ENCODE results near the gene FHIT. TPM values are rescaled to one million over a fixed set of nuclear protein-coding genes. Genes with fewer than 3 reads are reported as not detected.

Gene FHIT
- total RNA-seq, 1 donor from 2014 or later, result 11.7 TPM

- no peak overlapping the region for H3K27ac Mint-ChIP-seq
- peaks cover 3% of the 10 kb centered on the region for H3K9me3 Mint-ChIP-seq
- DNase-seq (ENCODE audit: extremely low spot score, unreplicated experiment), result no peak
- no peaks in the 10 kb centered on the region for H3K27me3 Mint-ChIP-seq
- H3K4me1 Mint-ChIP-seq (ENCODE audit: unreplicated experiment), result no peaks in the 10 kb centered on the region
- TF ChIP-seq, protein P1, sequence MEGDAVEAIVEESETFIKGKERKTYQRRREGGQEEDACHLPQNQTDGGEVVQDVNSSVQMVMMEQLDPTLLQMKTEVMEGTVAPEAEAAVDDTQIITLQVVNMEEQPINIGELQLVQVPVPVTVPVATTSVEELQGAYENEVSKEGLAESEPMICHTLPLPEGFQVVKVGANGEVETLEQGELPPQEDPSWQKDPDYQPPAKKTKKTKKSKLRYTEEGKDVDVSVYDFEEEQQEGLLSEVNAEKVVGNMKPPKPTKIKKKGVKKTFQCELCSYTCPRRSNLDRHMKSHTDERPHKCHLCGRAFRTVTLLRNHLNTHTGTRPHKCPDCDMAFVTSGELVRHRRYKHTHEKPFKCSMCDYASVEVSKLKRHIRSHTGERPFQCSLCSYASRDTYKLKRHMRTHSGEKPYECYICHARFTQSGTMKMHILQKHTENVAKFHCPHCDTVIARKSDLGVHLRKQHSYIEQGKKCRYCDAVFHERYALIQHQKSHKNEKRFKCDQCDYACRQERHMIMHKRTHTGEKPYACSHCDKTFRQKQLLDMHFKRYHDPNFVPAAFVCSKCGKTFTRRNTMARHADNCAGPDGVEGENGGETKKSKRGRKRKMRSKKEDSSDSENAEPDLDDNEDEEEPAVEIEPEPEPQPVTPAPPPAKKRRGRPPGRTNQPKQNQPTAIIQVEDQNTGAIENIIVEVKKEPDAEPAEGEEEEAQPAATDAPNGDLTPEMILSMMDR (conservative IDR thresholded peaks at IDR 0.05), result no peak
- no peak overlapping the region for H3K4me3 Mint-ChIP-seq
- no peaks in the 10 kb centered on the region for H3K36me3 Mint-ChIP-seq
Measured at GRCh38 chr3:60263191-60263590, 988.1 kb downstream of the FHIT start.

DNA sequence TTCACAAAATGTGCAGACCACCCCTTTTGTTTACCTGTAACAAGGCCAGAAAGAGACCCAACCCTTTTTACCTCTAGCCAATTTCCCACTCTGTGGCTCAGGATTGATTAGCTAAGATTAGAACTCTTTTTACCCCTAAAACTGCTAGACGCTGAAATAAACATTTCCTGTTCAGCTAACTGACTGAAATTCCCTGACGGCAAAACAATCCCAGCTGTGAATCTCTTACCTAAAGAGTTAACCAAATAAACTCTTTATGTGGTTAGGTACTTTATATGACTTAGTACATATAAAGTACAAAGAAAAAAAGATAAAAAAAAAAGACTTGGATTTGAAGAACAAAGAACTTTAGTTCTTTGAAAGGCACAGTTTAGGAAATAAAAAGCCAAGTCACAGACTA, 988.7 kb downstream of the FHIT start:
- no peaks in the 10 kb centered on the region for H3K27me3 Mint-ChIP-seq
- H3K9me3 Mint-ChIP-seq, result peaks cover 3% of the 10 kb centered on the region
- no peak for DNase-seq (ENCODE audit: extremely low spot score, unreplicated experiment)
- H3K4me3 Mint-ChIP-seq, result no peak overlapping the region
- no peak overlapping the region for H3K27ac Mint-ChIP-seq
- TF ChIP-seq, protein P1 (conservative IDR thresholded peaks at IDR 0.05), result no peak
- no peaks in the 10 kb centered on the region for H3K36me3 Mint-ChIP-seq
- H3K4me1 Mint-ChIP-seq (ENCODE audit: unreplicated experiment), result no peaks in the 10 kb centered on the region

DNA sequence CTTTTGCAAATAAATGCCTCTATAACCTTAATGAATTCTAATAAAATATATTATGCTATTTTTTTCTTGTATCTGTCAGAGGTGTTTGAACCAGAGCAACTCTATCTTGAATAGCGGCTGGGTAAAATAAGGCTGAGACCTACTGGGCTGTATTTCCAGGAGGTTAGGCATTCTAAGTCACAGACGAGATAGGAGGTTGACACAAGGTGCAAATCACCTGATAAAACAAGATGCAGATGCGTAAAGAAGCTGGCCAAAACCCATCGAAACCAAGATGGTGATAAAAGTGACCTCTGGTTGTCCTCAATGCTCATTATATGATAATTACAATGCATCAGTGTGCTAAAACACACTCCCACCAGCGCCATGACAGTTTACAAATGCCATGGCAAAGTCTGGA, 990.7 kb downstream of the FHIT start:
- Mint-ChIP-seq H3K36me3 (no peaks in the 10 kb centered on the region), H3K27ac (no peak overlapping the region), H3K4me3 (no peak overlapping the region), H3K27me3 (no peaks in the 10 kb centered on the region), H3K4me1 (ENCODE audit: unreplicated experiment) (no peaks in the 10 kb centered on the region), H3K9me3 (peaks cover 3% of the 10 kb centered on the region)
- no peak for DNase-seq (ENCODE audit: extremely low spot score, unreplicated experiment)
- TF ChIP-seq, protein P1 (conservative IDR thresholded peaks at IDR 0.05), result no peak

GRCh38 chr3:60250810-60251209, 1000.4 kb downstream of the FHIT start:
- peaks cover 4% of the 10 kb centered on the region for H3K4me1 Mint-ChIP-seq (ENCODE audit: unreplicated experiment)
- H3K4me3 Mint-ChIP-seq, result no peak overlapping the region
- no peak for DNase-seq (ENCODE audit: extremely low spot score, unreplicated experiment)
- no peaks in the 10 kb centered on the region for H3K27me3 Mint-ChIP-seq
- H3K9me3 Mint-ChIP-seq, result peaks cover 10% of the 10 kb centered on the region
- no peak overlapping the region for H3K27ac Mint-ChIP-seq
- TF ChIP-seq, protein P1 (conservative IDR thresholded peaks at IDR 0.05), result no peak
- H3K36me3 Mint-ChIP-seq, result no peaks in the 10 kb centered on the region

DNA sequence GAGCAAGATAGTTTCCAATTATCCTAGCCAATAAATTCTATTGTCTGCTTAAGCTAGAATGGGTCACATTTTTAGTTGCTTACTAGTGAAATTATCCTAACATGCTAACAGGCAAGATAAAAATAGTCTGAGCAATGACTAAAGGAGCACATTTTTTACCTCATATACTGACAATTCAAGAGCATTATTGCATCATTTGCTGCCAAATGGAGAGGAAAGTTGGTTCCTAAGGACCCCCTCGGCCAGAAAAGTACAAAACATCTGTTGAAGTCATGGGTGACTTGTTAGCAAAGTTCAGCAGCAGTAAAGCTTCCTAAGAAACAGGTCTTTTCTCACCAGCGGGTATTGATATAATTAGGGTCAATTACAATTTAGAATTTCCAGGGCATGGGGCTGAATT, 1001.0 kb downstream of the FHIT start:
- Mint-ChIP-seq H3K36me3 (no peaks in the 10 kb centered on the region), H3K9me3 (peaks cover 10% of the 10 kb centered on the region), H3K4me1 (ENCODE audit: unreplicated experiment) (peaks cover 4% of the 10 kb centered on the region), H3K27ac (no peak overlapping the region), H3K4me3 (no peak overlapping the region), H3K27me3 (no peaks in the 10 kb centered on the region)
- TF ChIP-seq, protein P1 (conservative IDR thresholded peaks at IDR 0.05), result no peak
- no peak for DNase-seq (ENCODE audit: extremely low spot score, unreplicated experiment)

- no peak overlapping the region for H3K27ac Mint-ChIP-seq
- no peaks in the 10 kb centered on the region for H3K9me3 Mint-ChIP-seq
- H3K36me3 Mint-ChIP-seq, result no peaks in the 10 kb centered on the region
- no peak for DNase-seq (ENCODE audit: extremely low spot score, unreplicated experiment)
- TF ChIP-seq, protein P1 (conservative IDR thresholded peaks at IDR 0.05), result no peak
- H3K27me3 Mint-ChIP-seq, result no peaks in the 10 kb centered on the region
- H3K4me1 Mint-ChIP-seq (ENCODE audit: unreplicated experiment), result peaks cover 4% of the 10 kb centered on the region
- H3K4me3 Mint-ChIP-seq, result no peak overlapping the region
Measured at GRCh38 chr3:60246361-60246760, 1004.9 kb downstream of the FHIT start.
